Measurements from ENCODE around the gene KNSTRN.

Gene KNSTRN

GRCh38 chr15:40345867-40346578 is 36.5 kb upstream of the KNSTRN start:
- no peak for DNase-seq

- no peak for DNase-seq
These were observed 35.7 kb upstream of the KNSTRN start for GRCh38 chr15:40346579-40347558.

GRCh38 chr15:40347559-40348473 is 34.7 kb upstream of the KNSTRN start:
- no peak for DNase-seq

- DNase-seq: no peak
These were observed 34.0 kb upstream of the KNSTRN start for GRCh38 chr15:40348474-40348870.

- DNase-seq: no peak
These were observed 33.4 kb upstream of the KNSTRN start for GRCh38 chr15:40349163-40349562.

- DNase-seq: no peak
These were observed 30.1 kb upstream of the KNSTRN start for GRCh38 chr15:40352281-40352901.

- no peak for DNase-seq
These were observed 28.8 kb upstream of the KNSTRN start for GRCh38 chr15:40353697-40354096.

GRCh38 chr15:40354408-40355171 is 27.9 kb upstream of the KNSTRN start:
- DNase-seq: no peak

GRCh38 chr15:40355976-40356585 is 26.4 kb upstream of the KNSTRN start:
- DNase-seq: no peak

- DNase-seq: no peak
These were observed 25.3 kb upstream of the KNSTRN start for GRCh38 chr15:40357246-40357645.

- peak; percentile 79 for DNase-seq
These were observed 24.6 kb upstream of the KNSTRN start, which contains the start of gene DISP2 for GRCh38 chr15:40357723-40358470. Gene DISP2 (plus strand): TSS chr15:40358219. CDS start chr15:40358322, 103 bp downstream.

- peak; percentile 13 for DNase-seq
These were observed 23.8 kb upstream of the KNSTRN start for GRCh38 chr15:40358471-40359353.

GRCh38 chr15:40360015-40360414 is 22.5 kb upstream of the KNSTRN start:
- DNase-seq: no peak

- no peak for DNase-seq
These were observed 20.9 kb upstream of the KNSTRN start for GRCh38 chr15:40361640-40362039.

- no peak for DNase-seq
These were observed 18.9 kb upstream of the KNSTRN start for GRCh38 chr15:40363611-40364010.

- DNase-seq: no peak
These were observed 18.3 kb upstream of the KNSTRN start for GRCh38 chr15:40364251-40364650.

GRCh38 chr15:40365016-40365415 is 17.5 kb upstream of the KNSTRN start:
- no peak for DNase-seq

- DNase-seq: no peak
These were observed 16.7 kb upstream of the KNSTRN start for GRCh38 chr15:40365624-40366456.

Measured in NCI-H345 (cell line).